HL-60 (cell line): ENCODE results near the gene ZPBP2.

Experiments
- DNase-seq, 2 experiments: peaks; one replicate each; pipeline ENCODE4 v3.0.0-alpha.2; 2010 to 2020; ENCODE audit warnings: low read depth in 1 of 2, low spot score in 1 of 2
- H3K27ac ChIP-seq: fragments of 250-450 bp; sonication (Bioruptor Pico); replicated peaks from 2 replicates; pipeline ENCODE4 v1.5.1; 2020; ENCODE audit warnings: mild to moderate bottlenecking, moderate library complexity
- H3K27me3 ChIP-seq: fragments of 250-450 bp; sonication (Bioruptor Pico); 2 replicates; pipeline ENCODE4 v1.5.1; 2021; ENCODE audit warnings: mild to moderate bottlenecking, moderate library complexity; ENCODE audit not compliant: insufficient read depth, poor library complexity, severe bottlenecking
- H3K4me3 ChIP-seq: replicated peaks from 2 replicates; pipeline ENCODE4 v1.5.1; 2011; ENCODE audit warnings: mild to moderate bottlenecking, control low read depth, low read length; ENCODE audit not compliant: insufficient read depth
- CTCF ChIP-seq: IDR thresholded peaks from one replicate; pipeline ENCODE4 v1.5.1; 2011; ENCODE audit warnings: low read length, control low read depth, inconsistent platforms; ENCODE audit not compliant: insufficient read depth
- GABPA ChIP-seq: IDR thresholded peaks from 2 replicates; pipeline ENCODE4 v1.6.1; 2012; ENCODE audit warnings: low read depth
- POLR2AphosphoS5 ChIP-seq: IDR thresholded peaks from 2 replicates; pipeline ENCODE4 v1.6.1; 2012; ENCODE audit warnings: low read depth
- REST ChIP-seq: IDR thresholded peaks from 2 replicates; pipeline ENCODE4 v1.6.1; 2012; ENCODE audit warnings: low read depth; ENCODE audit not compliant: insufficient replicate concordance
- SPI1 ChIP-seq: IDR thresholded peaks from 2 replicates; pipeline ENCODE4 v1.6.1; 2012; ENCODE audit warnings: low read depth, mild to moderate bottlenecking, borderline replicate concordance

Gene ZPBP2

GRCh38 chr17:39838784-39839183 lies 29.2 kb upstream of the ZPBP2 start:
- no peak for TF ChIP-seq REST
- TF ChIP-seq POLR2AphosphoS5 = no peak
- TF ChIP-seq SPI1 = no peak
- no peak for TF ChIP-seq CTCF
- no peak for TF ChIP-seq GABPA
- Histone ChIP-seq H3K27ac (no peak overlapping the region), H3K27me3 (peaks cover 5% of the 10 kb centered on the region), H3K4me3 (no peak overlapping the region)
- no peak for DNase-seq

GRCh38 chr17:39841134-39841683 lies 26.8 kb upstream of the ZPBP2 start:
- no peak overlapping the region for H3K27ac ChIP-seq
- no peak overlapping the region for H3K4me3 ChIP-seq
- no peak for DNase-seq
- H3K27me3 ChIP-seq = peaks cover 5% of the 10 kb centered on the region
- no peak for TF ChIP-seq GABPA
- no peak for TF ChIP-seq REST
- no peak for TF ChIP-seq CTCF
- TF ChIP-seq SPI1 = no peak
- no peak for TF ChIP-seq POLR2AphosphoS5

DNA sequence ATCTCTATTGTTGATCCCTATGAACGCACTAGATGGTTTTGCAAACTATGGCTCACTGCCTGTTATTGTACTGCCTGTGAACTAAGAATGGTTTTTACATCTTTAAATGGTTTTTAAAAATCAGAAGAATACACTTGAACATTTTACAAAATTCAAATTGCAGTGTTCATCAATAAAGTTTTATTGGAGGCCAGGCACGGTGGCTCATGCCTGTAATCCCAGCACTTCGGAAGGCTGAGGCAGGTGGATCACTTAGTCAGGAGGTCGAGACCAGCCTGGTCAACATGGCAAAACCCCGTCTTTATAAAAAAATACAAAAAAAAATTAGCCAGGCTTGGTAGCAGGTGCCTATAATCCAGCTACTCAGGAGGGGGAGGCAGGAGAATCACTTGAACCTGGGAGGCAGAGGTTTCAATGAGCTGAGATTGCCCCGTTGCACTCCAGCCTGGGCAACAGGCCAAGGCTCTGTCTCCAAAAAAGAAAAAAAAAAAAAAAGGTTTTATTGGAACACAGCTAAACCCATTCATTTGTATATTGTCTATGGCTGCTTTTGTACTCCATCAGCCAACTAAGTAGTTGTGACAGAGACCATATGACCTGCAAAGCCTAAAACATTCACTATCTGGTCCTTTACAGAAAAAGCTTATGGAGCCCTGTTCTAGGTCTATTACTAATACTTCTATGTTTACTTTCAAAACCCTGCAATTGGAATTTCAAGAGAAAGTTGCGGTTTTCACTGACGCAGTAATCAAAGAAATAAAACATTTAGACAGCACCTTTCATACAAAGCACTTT lies 22.8 kb upstream of the ZPBP2 start:
- no peak overlapping the region for H3K4me3 ChIP-seq
- H3K27me3 ChIP-seq = peaks cover 5% of the 10 kb centered on the region
- no peak overlapping the region for H3K27ac ChIP-seq
- TF ChIP-seq REST (no peak), POLR2AphosphoS5 (no peak), GABPA (no peak), CTCF (no peak), SPI1 (no peak)
- no peak for DNase-seq
